Naive thymus-derived CD8-positive, alpha-beta T cell (primary cell): ENCODE measurements around the gene ANAPC4. TPM values are rescaled to one million over a fixed set of nuclear protein-coding genes. Genes with fewer than 3 reads are reported as not detected.

ENCODE experiments used
- ATAC-seq, 2 donors: fragments of 150-1000 bp; cut with Tn5 transposase in 1 of 2; sonication (Bioruptor Pico), chemical (Tn5 transposase) in 1 of 2; 1 replicate in 1 of 2; 2 replicates in 1 of 2; pipeline ENCODE4 v1.10.0; 2021; ENCODE audit warnings: mild to moderate bottlenecking in 2 of 2, moderate library complexity in 2 of 2
- POLR2A ChIA-PET: fragments of 350-600 bp; sonication (Branson Sonifier 250); formaldehyde crosslinking; loops from one replicate; lab custom pipeline; 2021; ENCODE audit warnings: antibody characterized with exemption; lab: Charles Lee
- DNase-seq, 10 donors: peaks; one replicate each; pipeline versions ENCODE4 v3.0.0 to v3.0.0-alpha.2; 2020 to 2022
- H3K27ac Mint-ChIP-seq, 10 donors: one replicate each; pipeline ENCODE4 v1.8.0; 2020 to 2022; ENCODE audit warnings: mild to moderate bottlenecking in 10 of 10, mixed read lengths in 10 of 10, moderate library complexity in 4 of 10, inconsistent platforms in 1 of 10
- H3K27me3 Mint-ChIP-seq, 5 donors: one replicate each; pipeline ENCODE4 v1.8.0; 2021 to 2022; ENCODE audit warnings: mixed read lengths in 5 of 5
- H3K36me3 Mint-ChIP-seq, 3 donors: one replicate each; pipeline ENCODE4 v1.8.0; 2020 to 2022; ENCODE audit warnings: mixed read lengths in 3 of 3, mild to moderate bottlenecking in 2 of 3, inconsistent platforms in 1 of 3
- H3K4me1 Mint-ChIP-seq, 4 donors: one replicate each; pipeline ENCODE4 v1.8.0; 2021 to 2022; ENCODE audit warnings: mixed read lengths in 4 of 4
- H3K4me3 Mint-ChIP-seq, 10 donors: one replicate each; pipeline ENCODE4 v1.8.0; 2020 to 2022; ENCODE audit warnings: mild to moderate bottlenecking in 10 of 10, mixed read lengths in 10 of 10, moderate library complexity in 6 of 10, inconsistent platforms in 1 of 10
- H3K9me3 Mint-ChIP-seq, 9 donors: one replicate each; pipeline ENCODE4 v1.8.0; 2020 to 2022; ENCODE audit warnings: mixed read lengths in 9 of 9, mild to moderate bottlenecking in 3 of 9, inconsistent platforms in 1 of 9, moderate library complexity in 1 of 9
- polyA plus RNA-seq, 3 donors: library from polyadenylated mRNA; unstranded; fragments of 300-500 nt; fragmentation: Illumina TruSeq; gene quantifications; one replicate each; pipeline ENCODE4 v1.2.3, GENCODE V29; 2021
- total RNA-seq, 8 experiments: library from RNA in 2 of 8; stranded (reverse) in 2 of 8; gene quantifications; one replicate each; pipeline ENCODE4 v1.2.3 and lab custom pipeline; 2021 to 2026

The ANAPC4 gene
- total and polyA plus RNA-seq, 5 experiments from 2014 or later = 16.3 to 55.8 (median 19.1) TPM

GRCh38 chr4:25421816-25422525, 44.9 kb downstream of the ANAPC4 start:
- ATAC-seq (no peak), DNase-seq (no peak)
- Mint-ChIP-seq H3K27me3 (no peaks in the 10 kb centered on the region), H3K4me3 (no peak overlapping the region), H3K36me3 (peaks cover 0 to 28% (median 5%) of the 10 kb centered on the region in 3 donors), H3K4me1 (peaks cover 0 to 7% (median 0%) of the 10 kb centered on the region in 4 donors), H3K9me3 (no peaks in the 10 kb centered on the region), H3K27ac (peak overlapping the region in 2 of 10 donors; percentile 7 to 61)
- POLR2A ChIA-PET = no interaction called here

GRCh38 chr4:25423548-25423947, 46.5 kb downstream of the ANAPC4 start:
- peaks cover 0 to 7% (median 0%) of the 10 kb centered on the region in 4 donors for H3K4me1 Mint-ChIP-seq
- peaks cover 0 to 7% (median 0%) of the 10 kb centered on the region in 9 donors for H3K9me3 Mint-ChIP-seq
- H3K27ac Mint-ChIP-seq = peak overlapping the region in 2 of 10 donors; percentile 68 to 70

GRCh38 chr4:25424539-25425228, 47.6 kb downstream of the ANAPC4 start:
- peaks cover 0 to 2% (median 0%) of the 10 kb centered on the region in 3 donors for H3K36me3 Mint-ChIP-seq
- H3K4me1 Mint-ChIP-seq = peaks cover 0 to 7% (median 0%) of the 10 kb centered on the region in 4 donors
- no peak overlapping the region for H3K4me3 Mint-ChIP-seq
- H3K27ac Mint-ChIP-seq = peak overlapping the region in 1 of 10 donors; percentile 22
- no peak for ATAC-seq
- POLR2A ChIA-PET = no interaction called here
- DNase-seq = no peak
- no peaks in the 10 kb centered on the region for H3K27me3 Mint-ChIP-seq
- peaks cover 0 to 10% (median 0%) of the 10 kb centered on the region in 9 donors for H3K9me3 Mint-ChIP-seq

More at GRCh38 chr4:25423548-25423947, 46.5 kb downstream of the ANAPC4 start:
- H3K27me3 Mint-ChIP-seq = no peaks in the 10 kb centered on the region
- no peak for DNase-seq
- no peak for ATAC-seq
- peaks cover 0 to 13% (median 2%) of the 10 kb centered on the region in 3 donors for H3K36me3 Mint-ChIP-seq
- POLR2A ChIA-PET = no interaction called here
- no peak overlapping the region for H3K4me3 Mint-ChIP-seq

GRCh38 chr4:25425361-25425760, 48.3 kb downstream of the ANAPC4 start:
- ATAC-seq = no peak
- POLR2A ChIA-PET = no interaction called here

GRCh38 chr4:25427871-25428270, 50.8 kb downstream of the ANAPC4 start:
- H3K36me3 Mint-ChIP-seq = no peaks in the 10 kb centered on the region
- H3K27ac Mint-ChIP-seq = peak overlapping the region in 1 of 10 donors; percentile 37
- DNase-seq (no peak), ATAC-seq (no peak)
- POLR2A ChIA-PET = no interaction called here
- H3K4me1 Mint-ChIP-seq = peaks cover 0 to 7% (median 0%) of the 10 kb centered on the region in 4 donors
- no peak overlapping the region for H3K4me3 Mint-ChIP-seq
- H3K9me3 Mint-ChIP-seq = peaks cover 0 to 10% (median 0%) of the 10 kb centered on the region in 9 donors
- no peaks in the 10 kb centered on the region for H3K27me3 Mint-ChIP-seq

More at GRCh38 chr4:25425361-25425760, 48.3 kb downstream of the ANAPC4 start:
- no peaks in the 10 kb centered on the region for H3K27me3 Mint-ChIP-seq
- DNase-seq = no peak
- H3K9me3 Mint-ChIP-seq = peaks cover 0 to 10% (median 0%) of the 10 kb centered on the region in 9 donors
- H3K27ac Mint-ChIP-seq = no peak overlapping the region
- H3K4me3 Mint-ChIP-seq = no peak overlapping the region
- H3K4me1 Mint-ChIP-seq = peaks cover 0 to 7% (median 0%) of the 10 kb centered on the region in 4 donors
- H3K36me3 Mint-ChIP-seq = no peaks in the 10 kb centered on the region

GRCh38 chr4:25430630-25431029, 53.6 kb downstream of the ANAPC4 start:
- H3K27me3 Mint-ChIP-seq = no peaks in the 10 kb centered on the region
- H3K4me1 Mint-ChIP-seq = no peaks in the 10 kb centered on the region
- H3K36me3 Mint-ChIP-seq = no peaks in the 10 kb centered on the region
- peaks cover 0 to 10% (median 0%) of the 10 kb centered on the region in 9 donors for H3K9me3 Mint-ChIP-seq
- H3K27ac Mint-ChIP-seq = no peak overlapping the region
- ATAC-seq (no peak), DNase-seq (no peak)
- POLR2A ChIA-PET = no interaction called here
- H3K4me3 Mint-ChIP-seq = no peak overlapping the region

GRCh38 chr4:25433966-25434827, 57.1 kb downstream of the ANAPC4 start:
- POLR2A ChIA-PET = no interaction called here
- no peak for DNase-seq
- peaks cover 0 to 8% (median 4%) of the 10 kb centered on the region in 9 donors for H3K9me3 Mint-ChIP-seq
- H3K4me1 Mint-ChIP-seq = no peaks in the 10 kb centered on the region
- ATAC-seq = no peak
- H3K27me3 Mint-ChIP-seq = peaks cover 0 to 4% (median 2%) of the 10 kb centered on the region in 5 donors
- H3K27ac Mint-ChIP-seq = no peak overlapping the region
- H3K4me3 Mint-ChIP-seq = no peak overlapping the region
- peaks cover 0 to 5% (median 4%) of the 10 kb centered on the region in 3 donors for H3K36me3 Mint-ChIP-seq

- H3K27ac Mint-ChIP-seq = no peak overlapping the region
- H3K9me3 Mint-ChIP-seq = peaks cover 2 to 14% (median 8%) of the 10 kb centered on the region in 9 donors
- POLR2A ChIA-PET = no interaction called here
- ATAC-seq (no peak), DNase-seq (no peak)
- H3K27me3 Mint-ChIP-seq = peaks cover 0 to 12% (median 5%) of the 10 kb centered on the region in 5 donors
- peaks cover 0 to 9% (median 8%) of the 10 kb centered on the region in 3 donors for H3K36me3 Mint-ChIP-seq
- no peaks in the 10 kb centered on the region for H3K4me1 Mint-ChIP-seq
- no peak overlapping the region for H3K4me3 Mint-ChIP-seq
Observed at GRCh38 chr4:25437926-25438325, 60.9 kb downstream of the ANAPC4 start.

- DNase-seq = peak in 7 of 10 donors; percentile 10 to 47 (median 27)
- Mint-ChIP-seq H3K27ac (no peak overlapping the region), H3K9me3 (peaks cover 2 to 14% (median 8%) of the 10 kb centered on the region in 9 donors), H3K27me3 (peaks cover 0 to 12% (median 5%) of the 10 kb centered on the region in 5 donors), H3K4me1 (no peaks in the 10 kb centered on the region), H3K4me3 (no peak overlapping the region), H3K36me3 (peaks cover 4 to 12% (median 8%) of the 10 kb centered on the region in 3 donors)
- POLR2A ChIA-PET = no interaction called here
- ATAC-seq = peak in 1 of 2 donors; percentile 40
Observed at GRCh38 chr4:25439918-25440477, 62.9 kb downstream of the ANAPC4 start.

- Mint-ChIP-seq H3K27me3 (peaks cover 0 to 12% (median 5%) of the 10 kb centered on the region in 5 donors), H3K36me3 (peaks cover 4 to 12% (median 8%) of the 10 kb centered on the region in 3 donors), H3K27ac (no peak overlapping the region), H3K9me3 (peaks cover 2 to 14% (median 8%) of the 10 kb centered on the region in 9 donors), H3K4me1 (no peaks in the 10 kb centered on the region), H3K4me3 (no peak overlapping the region)
- no peak for DNase-seq
- ATAC-seq = no peak
- POLR2A ChIA-PET = no interaction called here
Observed at GRCh38 chr4:25440478-25441030, 63.5 kb downstream of the ANAPC4 start.

GRCh38 chr4:25441519-25442117, 64.6 kb downstream of the ANAPC4 start:
- DNase-seq = no peak
- ATAC-seq = no peak
- H3K9me3 Mint-ChIP-seq = peaks cover 2 to 14% (median 8%) of the 10 kb centered on the region in 9 donors
- peaks cover 4 to 12% (median 8%) of the 10 kb centered on the region in 3 donors for H3K36me3 Mint-ChIP-seq
- no peak overlapping the region for H3K27ac Mint-ChIP-seq
- H3K4me1 Mint-ChIP-seq = no peaks in the 10 kb centered on the region
- POLR2A ChIA-PET = no interaction called here
- no peak overlapping the region for H3K4me3 Mint-ChIP-seq
- peaks cover 0 to 12% (median 5%) of the 10 kb centered on the region in 5 donors for H3K27me3 Mint-ChIP-seq
